ENCODE data around the gene WDPCP. TPM values are rescaled to one million over a fixed set of nuclear protein-coding genes. Genes with fewer than 3 reads are reported as not detected.
"Not testable (repeated sequence)": the region's sequence is repeated elsewhere in the genome, so short reads cannot be mapped to it uniquely, and the experiment has no call there.

Gene WDPCP
- total RNA-seq, 1 donor from 2014 or later = 8.9 TPM

DNA sequence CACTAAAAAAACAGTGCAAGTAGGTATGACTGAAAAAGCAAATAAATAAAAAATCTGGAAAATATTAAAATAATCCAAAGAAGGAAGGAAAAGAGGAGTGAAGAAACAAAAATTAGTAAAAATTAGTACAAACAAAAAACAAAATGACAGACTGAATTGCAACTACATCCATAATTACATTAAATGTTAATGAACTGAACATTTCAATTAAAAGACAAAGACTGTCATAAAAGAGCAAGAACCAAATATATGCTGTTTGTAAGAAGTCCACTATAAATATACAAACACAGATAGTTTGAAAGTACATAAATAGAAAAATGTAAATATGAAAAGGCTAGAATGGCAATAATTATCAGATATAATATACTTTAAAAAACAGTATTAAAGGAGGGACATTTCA lies 267.6 kb downstream of the WDPCP start:
- Mint-ChIP-seq H3K4me3 (no peak overlapping the region), H3K36me3 (ENCODE audit: low read depth) (no peaks in the 10 kb centered on the region), H3K9me3 (peaks cover 6% of the 10 kb centered on the region), H3K27me3 (no peaks in the 10 kb centered on the region), H3K27ac (no peak overlapping the region), H3K4me1 (no peaks in the 10 kb centered on the region)
- DNase-seq = no peak
- intact Hi-C loops (cut with micrococcal nuclease) = no loop called here

DNA sequence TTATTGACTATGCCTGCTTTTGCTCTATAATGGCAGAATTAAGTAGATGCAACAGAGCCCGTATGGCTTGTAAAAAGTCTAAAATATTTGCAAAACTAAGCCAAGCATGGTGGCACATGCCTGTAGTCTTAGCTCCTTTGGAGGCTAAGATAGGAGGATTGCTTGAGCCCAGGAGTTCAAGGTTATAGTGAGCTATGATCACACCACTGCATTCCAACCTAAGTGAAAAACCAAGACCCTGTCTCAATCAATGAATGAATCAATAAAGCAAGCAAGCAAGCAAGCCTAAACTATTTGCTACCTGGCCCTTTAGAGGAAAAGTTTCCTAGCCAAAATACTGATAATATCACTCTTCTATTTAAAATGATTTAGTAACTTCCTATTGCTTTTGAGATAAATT lies 277.7 kb downstream of the WDPCP start:
- Mint-ChIP-seq H3K27ac (no peak overlapping the region), H3K9me3 (peaks cover 18% of the 10 kb centered on the region), H3K36me3 (ENCODE audit: low read depth) (no peaks in the 10 kb centered on the region), H3K4me3 (no peak overlapping the region), H3K4me1 (no peaks in the 10 kb centered on the region), H3K27me3 (no peaks in the 10 kb centered on the region)
- intact Hi-C loops (cut with micrococcal nuclease) = no loop called here
- DNase-seq = no peak

DNA sequence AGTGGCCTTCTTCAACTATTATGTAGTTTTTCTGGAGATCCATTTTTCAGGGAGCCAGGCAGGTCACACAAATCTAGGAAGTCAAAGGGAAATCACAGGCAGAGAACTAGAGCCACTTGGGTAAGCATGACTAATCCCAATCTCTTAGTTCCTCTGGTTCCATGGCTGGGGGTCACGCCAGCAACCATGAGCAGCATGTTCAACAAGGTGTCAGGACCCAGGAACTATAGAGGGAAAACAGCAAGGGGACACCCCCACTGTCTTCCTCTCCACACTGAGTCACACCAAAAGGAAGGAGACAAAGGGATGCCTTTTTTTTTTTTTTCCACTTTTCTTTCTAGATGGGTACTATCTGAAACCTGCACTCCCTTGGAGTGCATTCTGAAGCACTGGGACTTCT lies 286.8 kb downstream of the WDPCP start:
- no peak for DNase-seq
- intact Hi-C loops (cut with micrococcal nuclease) = no loop called here
- H3K36me3 Mint-ChIP-seq (ENCODE audit: low read depth) = no peaks in the 10 kb centered on the region
- no peaks in the 10 kb centered on the region for H3K27me3 Mint-ChIP-seq
- no peak overlapping the region for H3K27ac Mint-ChIP-seq
- H3K4me1 Mint-ChIP-seq = no peaks in the 10 kb centered on the region
- peaks cover 21% of the 10 kb centered on the region for H3K9me3 Mint-ChIP-seq
- H3K4me3 Mint-ChIP-seq = no peak overlapping the region

DNA sequence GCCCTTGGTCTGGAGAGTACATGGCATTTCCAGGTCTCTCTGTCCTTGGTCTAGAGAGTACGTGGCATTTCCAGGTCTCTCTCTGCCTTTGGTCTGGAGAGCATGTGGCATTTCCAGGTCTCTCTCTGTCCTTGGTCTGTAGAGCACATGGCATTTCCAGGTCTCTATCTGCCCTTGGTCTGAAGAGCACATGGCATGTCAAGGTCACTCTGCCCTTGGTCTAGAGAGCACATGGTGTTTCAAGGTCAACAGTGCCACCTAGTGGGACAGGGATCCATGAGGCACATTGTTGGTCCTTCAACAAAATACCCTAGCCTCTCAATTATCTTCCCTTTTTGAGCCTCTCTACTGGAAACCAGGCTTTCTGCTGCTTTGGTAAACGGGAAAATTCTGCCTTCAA lies 287.4 kb downstream of the WDPCP start:
- no peaks in the 10 kb centered on the region for H3K27me3 Mint-ChIP-seq
- H3K9me3 Mint-ChIP-seq = peaks cover 24% of the 10 kb centered on the region
- no peak for DNase-seq
- H3K27ac Mint-ChIP-seq = no peak overlapping the region
- H3K36me3 Mint-ChIP-seq (ENCODE audit: low read depth) = no peaks in the 10 kb centered on the region
- intact Hi-C loops (cut with micrococcal nuclease) = no loop called here
- no peaks in the 10 kb centered on the region for H3K4me1 Mint-ChIP-seq
- no peak overlapping the region for H3K4me3 Mint-ChIP-seq

DNA sequence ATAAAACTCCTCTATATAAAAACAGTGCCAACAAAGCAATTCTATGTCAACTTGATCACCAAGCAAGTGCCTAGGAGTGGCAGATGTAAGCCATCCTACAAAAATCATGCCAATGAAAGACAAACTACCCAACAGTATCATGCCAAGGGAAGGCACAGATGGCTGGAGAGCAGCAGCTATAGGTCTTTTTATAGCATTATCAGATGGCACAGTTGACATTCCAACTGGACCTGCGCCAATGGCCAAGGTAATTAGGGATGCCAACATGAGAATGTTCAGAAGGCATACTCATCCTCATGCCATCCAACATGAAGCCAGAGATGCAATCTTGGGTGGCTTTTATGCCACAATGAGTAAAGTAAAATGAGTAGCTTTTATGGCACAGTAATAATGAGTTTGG lies 300.3 kb downstream of the WDPCP start:
- Mint-ChIP-seq H3K36me3 (ENCODE audit: low read depth) (no peaks in the 10 kb centered on the region), H3K27me3 (no peaks in the 10 kb centered on the region)
- no peak for DNase-seq

DNA sequence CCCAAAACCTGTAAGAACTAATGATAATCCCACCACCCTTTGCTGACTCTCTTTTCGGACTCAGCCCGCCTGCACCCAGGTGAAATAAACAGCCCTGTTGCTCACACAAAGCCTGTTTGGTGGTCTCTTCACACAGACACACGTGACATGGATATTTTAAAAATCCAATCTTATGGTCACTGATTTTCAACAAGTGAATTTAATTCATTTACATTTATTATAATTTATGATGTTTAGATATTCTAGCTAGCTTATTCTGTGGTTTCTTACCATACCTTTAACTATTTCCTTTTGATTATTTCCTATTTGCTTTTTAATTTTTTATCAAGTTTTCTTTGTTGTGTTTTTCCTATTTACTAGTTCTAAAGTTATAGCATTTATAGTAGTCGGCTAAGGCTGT lies 301.8 kb downstream of the WDPCP start:
- H3K27ac Mint-ChIP-seq; intact Hi-C loops (cut with micrococcal nuclease); H3K4me1 Mint-ChIP-seq; H3K4me3 Mint-ChIP-seq; H3K27me3 Mint-ChIP-seq; H3K36me3 Mint-ChIP-seq (ENCODE audit: low read depth); H3K9me3 Mint-ChIP-seq; DNase-seq: not testable (repeated sequence)

More for the DNA sequence above, 300.3 kb downstream of the WDPCP start:
- intact Hi-C loops (cut with micrococcal nuclease) = no loop called here
- no peak overlapping the region for H3K27ac Mint-ChIP-seq
- no peak overlapping the region for H3K4me3 Mint-ChIP-seq
- H3K4me1 Mint-ChIP-seq = no peaks in the 10 kb centered on the region
- H3K9me3 Mint-ChIP-seq = peaks cover 5% of the 10 kb centered on the region

DNA sequence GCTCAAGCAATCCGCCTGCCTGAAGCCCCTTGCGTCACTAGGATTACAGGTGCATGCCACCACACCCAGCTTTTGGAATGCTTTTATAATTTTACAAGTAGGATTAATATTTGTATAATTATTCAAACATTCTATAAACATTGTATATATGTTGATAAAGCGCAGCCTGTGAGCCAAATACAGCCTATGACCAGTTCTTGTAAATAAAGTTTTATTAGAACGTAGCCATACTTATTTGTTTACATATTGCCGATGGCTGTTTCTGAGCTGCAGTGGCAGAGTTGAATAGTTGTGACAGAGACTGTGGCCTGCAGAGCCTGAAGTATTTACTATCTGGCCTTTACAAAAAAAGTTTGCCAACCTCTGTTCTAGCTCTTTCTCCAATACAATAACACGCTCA lies 305.0 kb downstream of the WDPCP start:
- Mint-ChIP-seq H3K27me3 (no peaks in the 10 kb centered on the region), H3K4me1 (no peaks in the 10 kb centered on the region), H3K9me3 (peaks cover 8% of the 10 kb centered on the region), H3K27ac (no peak overlapping the region), H3K4me3 (no peak overlapping the region), H3K36me3 (ENCODE audit: low read depth) (no peaks in the 10 kb centered on the region)
- no peak for DNase-seq
- intact Hi-C loops (cut with micrococcal nuclease) = no loop called here

DNA sequence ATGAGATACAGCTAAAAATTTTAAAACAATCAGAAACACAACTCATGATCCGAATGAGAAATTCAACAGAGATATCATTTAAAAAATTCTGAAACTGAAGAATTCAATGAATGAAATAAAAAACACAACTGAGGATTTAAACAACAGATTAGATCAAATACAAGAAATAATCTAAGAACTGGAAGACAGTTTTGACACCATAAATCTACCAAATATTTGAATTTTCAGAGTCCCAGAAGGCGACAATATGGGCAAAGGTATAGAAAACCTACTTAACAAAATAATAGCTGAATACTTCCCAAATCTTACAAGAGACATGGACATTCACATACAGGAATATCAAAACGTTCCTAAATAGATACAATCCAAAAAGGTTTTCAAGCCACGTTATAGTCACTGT lies 315.7 kb downstream of the WDPCP start:
- Mint-ChIP-seq H3K4me1 (no peaks in the 10 kb centered on the region), H3K4me3 (no peak overlapping the region), H3K9me3 (peaks cover 37% of the 10 kb centered on the region), H3K27ac (no peak overlapping the region), H3K36me3 (ENCODE audit: low read depth) (no peaks in the 10 kb centered on the region), H3K27me3 (no peaks in the 10 kb centered on the region)
- DNase-seq = no peak
- intact Hi-C loops (cut with micrococcal nuclease) = no loop called here

DNA sequence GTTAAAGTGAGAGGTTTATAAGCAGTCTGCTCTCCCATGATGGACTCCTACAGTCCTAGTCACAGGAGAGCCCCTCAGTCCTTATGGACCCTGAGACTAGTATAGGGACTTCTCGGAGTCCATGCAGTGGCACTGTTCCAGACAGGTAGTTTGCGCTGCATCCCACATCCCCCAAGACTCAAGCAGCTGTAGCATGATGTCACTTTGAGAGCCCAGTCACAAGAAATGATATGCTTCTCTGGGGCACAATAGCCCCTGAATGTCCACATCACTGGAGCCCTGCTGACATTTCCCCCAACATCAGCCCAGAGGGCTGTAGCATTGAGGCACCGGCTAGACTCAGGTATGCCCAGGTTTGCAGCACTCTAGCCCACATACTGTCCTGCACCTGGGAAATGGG lies 317.6 kb downstream of the WDPCP start:
- H3K36me3 Mint-ChIP-seq (ENCODE audit: low read depth) = no peaks in the 10 kb centered on the region
- no peak overlapping the region for H3K4me3 Mint-ChIP-seq
- H3K27ac Mint-ChIP-seq = no peak overlapping the region
- intact Hi-C loops (cut with micrococcal nuclease) = no loop called here
- peaks cover 35% of the 10 kb centered on the region for H3K9me3 Mint-ChIP-seq
- no peak for DNase-seq
- no peaks in the 10 kb centered on the region for H3K27me3 Mint-ChIP-seq
- H3K4me1 Mint-ChIP-seq = no peaks in the 10 kb centered on the region

DNA sequence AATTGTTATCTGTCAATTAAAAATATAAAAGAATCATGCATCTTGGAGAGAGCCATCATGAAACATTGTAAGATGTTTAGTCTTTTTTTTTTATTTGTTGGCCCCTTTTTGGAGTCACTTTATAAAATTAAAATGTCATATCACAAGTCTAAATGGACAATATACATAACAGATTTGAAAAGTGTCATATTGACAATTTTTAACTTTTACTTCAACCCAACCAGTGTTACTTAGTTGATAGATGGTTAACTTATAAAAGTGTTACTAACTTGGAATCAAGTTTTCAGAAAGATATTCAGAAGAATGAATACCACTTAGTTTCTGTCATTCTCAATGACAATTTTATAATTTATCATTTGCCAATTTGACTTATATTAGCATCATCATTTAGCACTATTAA lies 319.3 kb downstream of the WDPCP start:
- Mint-ChIP-seq H3K4me1 (no peaks in the 10 kb centered on the region), H3K27me3 (no peaks in the 10 kb centered on the region), H3K4me3 (no peak overlapping the region), H3K36me3 (ENCODE audit: low read depth) (no peaks in the 10 kb centered on the region), H3K27ac (no peak overlapping the region), H3K9me3 (peaks cover 26% of the 10 kb centered on the region)
- no peak for DNase-seq
- intact Hi-C loops (cut with micrococcal nuclease) = no loop called here

DNA sequence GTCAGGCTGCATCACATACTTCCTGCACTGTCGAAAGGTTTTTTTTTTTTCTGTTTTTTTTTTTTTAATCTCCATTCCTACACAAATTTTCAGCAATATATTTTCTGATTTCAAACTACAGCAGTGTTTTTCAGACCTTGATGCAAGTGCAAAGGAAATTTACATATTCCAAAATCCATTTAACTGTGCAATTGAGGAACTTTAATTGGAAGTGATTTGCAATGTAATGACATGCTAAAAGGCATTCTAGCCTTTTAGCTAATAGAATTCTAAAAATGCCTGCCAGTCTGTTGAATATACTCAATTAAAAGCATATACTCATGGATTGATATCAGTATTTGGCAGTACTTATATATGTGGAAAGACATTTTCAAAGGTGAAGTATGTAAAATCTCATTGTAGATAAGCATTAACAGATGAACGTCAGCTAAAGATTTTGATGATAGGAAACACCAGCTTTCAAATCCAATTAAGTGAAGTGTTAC lies 327.1 kb downstream of the WDPCP start:
- no peak for DNase-seq
- Mint-ChIP-seq H3K9me3 (peaks cover 5% of the 10 kb centered on the region), H3K4me3 (no peak overlapping the region), H3K27me3 (no peaks in the 10 kb centered on the region), H3K27ac (no peak overlapping the region), H3K36me3 (ENCODE audit: low read depth) (no peaks in the 10 kb centered on the region), H3K4me1 (peaks cover 1% of the 10 kb centered on the region)
- intact Hi-C loops (cut with micrococcal nuclease) = no loop called here

DNA sequence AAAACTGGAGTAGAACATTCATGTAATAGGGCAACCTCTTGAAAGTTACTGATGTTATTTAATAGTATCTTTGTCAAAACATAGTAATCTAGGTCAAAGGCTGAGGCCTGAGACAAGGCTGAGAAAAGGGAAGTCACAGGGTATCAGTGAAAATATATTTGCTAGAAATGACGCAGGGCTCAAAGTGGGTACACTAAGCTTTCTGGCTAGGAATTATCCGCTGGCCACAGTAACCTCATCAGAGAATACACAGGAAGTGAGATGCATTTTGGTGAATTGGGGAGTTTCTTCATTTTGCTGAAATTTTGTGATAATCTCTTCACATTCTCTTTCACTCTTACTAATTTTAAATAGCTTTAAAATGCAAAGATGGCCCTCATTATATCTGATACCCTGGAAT lies 330.8 kb downstream of the WDPCP start:
- no peak overlapping the region for H3K27ac Mint-ChIP-seq
- H3K9me3 Mint-ChIP-seq = peaks cover 3% of the 10 kb centered on the region
- DNase-seq = no peak
- H3K36me3 Mint-ChIP-seq (ENCODE audit: low read depth) = no peaks in the 10 kb centered on the region
- H3K27me3 Mint-ChIP-seq = no peaks in the 10 kb centered on the region
- no peak overlapping the region for H3K4me3 Mint-ChIP-seq
- H3K4me1 Mint-ChIP-seq = peaks cover 1% of the 10 kb centered on the region
- intact Hi-C loops (cut with micrococcal nuclease) = no loop called here

DNA sequence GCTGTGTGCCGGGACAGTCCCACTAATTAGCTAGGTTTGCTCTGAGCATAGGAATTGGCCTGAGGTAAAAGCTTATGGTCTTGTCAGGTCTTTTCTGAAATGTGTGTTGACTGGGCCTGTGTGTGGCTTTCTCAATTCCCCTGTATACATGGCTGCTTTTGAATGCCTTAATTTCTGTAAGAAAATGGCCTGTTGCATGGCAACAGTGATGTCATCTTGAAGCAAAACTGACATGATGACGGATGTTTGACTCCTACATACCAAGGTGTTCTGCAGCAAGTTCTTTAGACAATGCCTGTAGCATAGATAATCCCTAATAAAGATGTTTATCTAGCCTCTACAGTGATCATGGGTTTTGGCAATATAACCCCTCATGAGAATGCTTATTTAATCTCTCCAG lies 339.1 kb downstream of the WDPCP start:
- no peak overlapping the region for H3K27ac Mint-ChIP-seq
- H3K36me3 Mint-ChIP-seq (ENCODE audit: low read depth) = no peaks in the 10 kb centered on the region
- intact Hi-C loops (cut with micrococcal nuclease) = no loop called here
- H3K27me3 Mint-ChIP-seq = no peaks in the 10 kb centered on the region
- H3K4me1 Mint-ChIP-seq = peaks cover 3% of the 10 kb centered on the region
- H3K9me3 Mint-ChIP-seq = peaks cover 16% of the 10 kb centered on the region
- no peak for DNase-seq
- H3K4me3 Mint-ChIP-seq = no peak overlapping the region

DNA sequence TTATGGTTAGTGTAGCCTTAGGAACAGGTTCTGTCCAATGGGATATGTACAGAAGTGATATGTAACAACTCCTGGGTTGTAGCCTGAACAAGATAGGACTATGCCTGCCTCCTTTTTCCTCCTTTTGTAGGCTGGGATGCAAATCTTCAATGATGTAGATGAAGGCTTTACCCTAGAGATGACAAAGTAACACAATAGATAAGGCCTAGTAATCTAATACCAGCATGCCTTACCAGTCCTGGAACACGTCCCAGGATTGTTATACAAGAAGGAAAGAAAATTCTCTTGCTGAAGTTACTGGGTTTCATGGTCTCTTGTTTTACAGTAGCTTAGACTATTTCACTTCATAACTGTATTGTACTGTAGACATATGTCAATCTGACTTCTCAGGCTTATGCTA lies 345.5 kb downstream of the WDPCP start:
- no peaks in the 10 kb centered on the region for H3K36me3 Mint-ChIP-seq (ENCODE audit: low read depth)
- intact Hi-C loops (cut with micrococcal nuclease) = no loop called here
- no peaks in the 10 kb centered on the region for H3K27me3 Mint-ChIP-seq
- no peak overlapping the region for H3K4me3 Mint-ChIP-seq
- no peaks in the 10 kb centered on the region for H3K4me1 Mint-ChIP-seq
- no peak overlapping the region for H3K27ac Mint-ChIP-seq
- DNase-seq = no peak
- H3K9me3 Mint-ChIP-seq = peaks cover 8% of the 10 kb centered on the region

DNA sequence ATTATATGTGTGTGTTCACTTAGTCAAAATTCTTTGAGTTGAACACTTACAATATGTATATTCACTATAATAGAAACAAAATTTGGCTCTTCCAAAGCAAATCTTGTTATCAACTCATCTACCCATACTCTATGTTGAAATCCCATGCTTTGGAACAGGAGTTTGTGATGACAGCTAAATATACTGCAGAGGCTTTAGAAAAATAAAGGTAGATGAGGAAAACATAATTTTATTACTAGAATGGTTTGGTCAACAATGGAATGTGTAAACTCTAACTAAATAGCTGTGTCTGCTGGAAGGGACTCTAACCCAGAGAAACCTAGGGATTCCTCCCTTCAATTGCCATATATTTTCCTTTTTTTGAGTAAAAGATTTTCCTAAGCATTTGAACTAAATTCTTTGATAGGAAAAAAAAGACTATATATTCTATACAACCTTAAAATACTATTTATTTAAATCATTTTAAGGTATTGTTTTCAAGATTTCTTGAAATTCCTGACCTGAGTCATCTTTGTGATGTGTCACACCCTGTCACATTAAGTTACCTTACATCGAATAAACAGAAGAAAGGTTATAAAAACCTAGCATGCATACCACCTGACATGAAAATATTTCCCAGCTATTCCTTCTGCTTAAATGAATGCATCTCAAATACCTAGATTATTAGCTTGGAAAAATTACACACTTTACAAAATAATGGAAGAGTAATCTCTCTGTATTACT lies 362.2 kb downstream of the WDPCP start:
- no peak overlapping the region for H3K4me3 Mint-ChIP-seq
- DNase-seq = no peak
- H3K9me3 Mint-ChIP-seq = peaks cover 9% of the 10 kb centered on the region
- no peak overlapping the region for H3K27ac Mint-ChIP-seq
- no peaks in the 10 kb centered on the region for H3K27me3 Mint-ChIP-seq
- intact Hi-C loops (cut with micrococcal nuclease) = no loop called here
- H3K36me3 Mint-ChIP-seq (ENCODE audit: low read depth) = no peaks in the 10 kb centered on the region
- no peaks in the 10 kb centered on the region for H3K4me1 Mint-ChIP-seq

Measured in activated CD4-positive, alpha-beta T cell treated with anti-CD3 and anti-CD28 coated beads, Interleukin-2, amount 10 ng/mL, durations not matched to agents 24 days and 14 days (primary cell).